Measurements from ENCODE around the gene GALM. TPM values are rescaled to one million over a fixed set of nuclear protein-coding genes. Genes with fewer than 3 reads are reported as not detected.

Gene GALM
- total RNA-seq, 1 donor from 2014 or later = 4.1 TPM

- DNase-seq (ENCODE audit: low read depth in 2 of 2) = no peak
Measured at GRCh38 chr2:38649176-38649728, 16.7 kb upstream of the GALM start.

GRCh38 chr2:38650012-38650411, 15.9 kb upstream of the GALM start:
- DNase-seq (ENCODE audit: low read depth in 2 of 2) = no peak

- DNase-seq (ENCODE audit: low read depth in 2 of 2) = no peak
Measured at GRCh38 chr2:38650717-38651116, 15.2 kb upstream of the GALM start.

- DNase-seq (ENCODE audit: low read depth in 2 of 2) = no peak
Measured at GRCh38 chr2:38652431-38653273, 13.3 kb upstream of the GALM start.

GRCh38 chr2:38653380-38653714, 12.6 kb upstream of the GALM start:
- DNase-seq (ENCODE audit: low read depth in 2 of 2) = no peak

GRCh38 chr2:38653715-38654527, 12.0 kb upstream of the GALM start:
- DNase-seq (ENCODE audit: low read depth in 2 of 2) = no peak

GRCh38 chr2:38654528-38655381, 11.2 kb upstream of the GALM start:
- no peak for DNase-seq (ENCODE audit: low read depth in 2 of 2)

- DNase-seq (ENCODE audit: low read depth in 2 of 2) = no peak
Measured at GRCh38 chr2:38655441-38655840, 10.5 kb upstream of the GALM start.

GRCh38 chr2:38656866-38657480, 8.9 kb upstream of the GALM start:
- no peak for DNase-seq (ENCODE audit: low read depth in 2 of 2)

- no peak for DNase-seq (ENCODE audit: low read depth in 2 of 2)
Measured at GRCh38 chr2:38658613-38659012, 7.3 kb upstream of the GALM start.

GRCh38 chr2:38659115-38659514, 6.8 kb upstream of the GALM start:
- DNase-seq (ENCODE audit: low read depth in 2 of 2) = no peak

GRCh38 chr2:38660282-38660681, 5.6 kb upstream of the GALM start:
- DNase-seq (ENCODE audit: low read depth in 2 of 2) = no peak

- no peak for DNase-seq (ENCODE audit: low read depth in 2 of 2)
Measured at GRCh38 chr2:38661306-38661705, 4.6 kb upstream of the GALM start.

- no peak for DNase-seq (ENCODE audit: low read depth in 2 of 2)
Measured at GRCh38 chr2:38666556-38666910, 619 bp downstream of the GALM start.

- DNase-seq (ENCODE audit: low read depth in 2 of 2) = no peak
Measured at GRCh38 chr2:38668092-38668491, 2.2 kb downstream of the GALM start.

- DNase-seq (ENCODE audit: low read depth in 2 of 2) = no peak
Measured at GRCh38 chr2:38668779-38669479, 3.0 kb downstream of the GALM start.

GRCh38 chr2:38671303-38671702, 5.4 kb downstream of the GALM start:
- DNase-seq (ENCODE audit: low read depth in 2 of 2) = no peak

- no peak for DNase-seq (ENCODE audit: low read depth in 2 of 2)
Measured at GRCh38 chr2:38671946-38672345, 6.0 kb downstream of the GALM start.

- no peak for DNase-seq (ENCODE audit: low read depth in 2 of 2)
Measured at GRCh38 chr2:38672445-38673391, 6.8 kb downstream of the GALM start.

GRCh38 chr2:38676681-38677080, 10.8 kb downstream of the GALM start:
- DNase-seq (ENCODE audit: low read depth in 2 of 2) = no peak

All from dermis microvascular lymphatic vessel endothelial cell (primary cell).